ENCODE data around the gene FILIP1L.

The FILIP1L gene

GRCh38 chr3:99803297-99803696 lies 311.0 kb downstream of the FILIP1L start:
- DNase-seq (ENCODE audit: low read depth, low spot score): no peak

- DNase-seq (ENCODE audit: low read depth, low spot score): no peak
These were observed 314.9 kb downstream of the FILIP1L start for GRCh38 chr3:99799422-99799821.

GRCh38 chr3:99795573-99795972 lies 318.7 kb downstream of the FILIP1L start:
- DNase-seq (ENCODE audit: low read depth, low spot score): no peak

DNA sequence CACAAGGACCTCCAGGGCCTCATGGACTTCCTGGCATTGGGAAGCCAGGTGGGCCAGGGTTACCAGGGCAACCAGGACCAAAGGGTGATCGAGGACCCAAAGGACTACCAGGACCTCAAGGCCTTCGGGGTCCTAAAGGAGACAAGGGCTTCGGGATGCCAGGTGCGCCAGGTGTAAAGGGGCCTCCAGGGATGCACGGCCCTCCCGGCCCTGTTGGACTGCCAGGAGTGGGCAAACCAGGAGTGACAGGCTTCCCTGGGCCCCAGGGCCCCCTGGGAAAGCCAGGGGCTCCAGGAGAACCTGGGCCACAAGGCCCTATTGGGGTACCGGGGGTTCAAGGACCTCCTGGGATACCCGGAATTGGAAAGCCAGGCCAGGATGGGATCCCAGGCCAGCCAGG lies 319.8 kb downstream of the FILIP1L start:
- no peak for DNase-seq (ENCODE audit: low read depth, low spot score)

GRCh38 chr3:99789011-99789721 lies 325.1 kb downstream of the FILIP1L start:
- DNase-seq (ENCODE audit: low read depth, low spot score): peak; percentile 17
